HepG2 (cell line): ENCODE data around the gene IL15. TPM values are rescaled to one million over a fixed set of nuclear protein-coding genes. Genes with fewer than 3 reads are reported as not detected.

Experiments used
- ATAC-seq: fragments of 200-7000 bp; cut with Tn5 transposase; 3 replicates; pipeline ENCODE4 v1.9.1; 2020; ENCODE audit warnings: mild to moderate bottlenecking, moderate library complexity
- BruUV-seq: library from RNA; stranded (reverse); fragments of 400-500 nt; replicated peaks from 2 replicates; lab custom pipeline; 2021; lab: Mats Ljungman, UMichigan
- CTCF ChIA-PET: fragments of 300-600 bp; formaldehyde crosslinking; extraction: SDS; loops from one replicate; lab custom pipeline; 2021; ENCODE audit warnings: low total read pairs, inconsistent platforms, low intra/inter-chr PET ratio; lab: Yijun Ruan, JAX
- POLR2A ChIA-PET: fragments of 350-600 bp; sonication (Branson Sonifier 250); formaldehyde crosslinking; loops from one replicate; lab custom pipeline; 2020; ENCODE audit warnings: antibody characterized with exemption, inconsistent platforms; lab: Yijun Ruan, JAX
- DNase-seq: peaks from one replicate; pipeline ENCODE4 v3.0.0-alpha.2; 2015; ENCODE audit warnings: low spot score
- FAIRE-seq: peaks from 3 replicates; lab custom pipeline; 2011; peaks lifted over from hg19 to GRCh38; lab: Jason Lieb, UNC
- H2AFZ ChIP-seq: one replicate; pipeline ENCODE4 v1.6.1; 2011; ENCODE audit warnings: low read length, inconsistent platforms
- H3K27ac ChIP-seq: fragments of 300-600 bp; 3 replicates; pipeline ENCODE4 v1.8.0; 2011; ENCODE audit warnings: mixed run types, mild to moderate bottlenecking, mixed read lengths, low read length, inconsistent platforms; ENCODE audit not compliant: insufficient read depth; ENCODE audit errors: extremely low read length
- H3K27me3 ChIP-seq, 2 experiments: fragments of 200-600 bp in 1 of 2; 2 replicates in 1 of 2; 3 replicates in 1 of 2; pipeline versions ENCODE4 v1.6.0 to v1.8.0; 2011; ENCODE audit warnings: low read length in 2 of 2, mild to moderate bottlenecking in 2 of 2, moderate library complexity in 2 of 2, inconsistent platforms in 1 of 2; ENCODE audit not compliant: insufficient read depth in 2 of 2, control insufficient read depth in 1 of 2
- H3K36me3 ChIP-seq, 2 experiments: fragments of 200-600 bp in 1 of 2; replicated peaks in 1 of 2; 2 replicates in 1 of 2; 3 replicates in 1 of 2; pipeline versions ENCODE4 v1.5.1 to v1.8.0; 2011; ENCODE audit warnings: low read length in 2 of 2, inconsistent platforms in 1 of 2; ENCODE audit not compliant: insufficient read depth in 2 of 2, control insufficient read depth in 1 of 2
- H3K4me1 ChIP-seq: 2 replicates; pipeline ENCODE4 v1.5.1; 2012; ENCODE audit warnings: low read length, inconsistent platforms; ENCODE audit not compliant: insufficient read depth
- H3K4me2 ChIP-seq: 2 replicates; pipeline ENCODE4 v1.6.0; 2011; ENCODE audit warnings: low read depth, low read length, inconsistent platforms
- H3K4me3 ChIP-seq, 3 experiments: fragments of 200-600 bp in 1 of 3; sonication (generic), shearing (Covaris generic) in 1 of 3; replicated peaks in 1 of 3; 2 replicates each; pipeline ENCODE4 v1.5.1; 2011 to 2016; ENCODE audit warnings: low read length in 3 of 3, inconsistent platforms in 2 of 3, low read depth in 2 of 3, mild to moderate bottlenecking in 2 of 3, control low read depth in 1 of 3, mixed read lengths in 1 of 3; ENCODE audit not compliant: insufficient read depth in 1 of 3
- H3K79me2 ChIP-seq: one replicate; pipeline ENCODE4 v1.6.1; 2011; ENCODE audit warnings: low read length, inconsistent platforms; ENCODE audit not compliant: insufficient read depth
- H3K9ac ChIP-seq: 2 replicates; pipeline ENCODE4 v1.6.0; 2011; ENCODE audit warnings: mild to moderate bottlenecking, low read depth, low read length, inconsistent platforms; ENCODE audit not compliant: insufficient read depth
- H3K9me3 ChIP-seq: 2 replicates; pipeline ENCODE4 v1.5.1; 2012; ENCODE audit warnings: mild to moderate bottlenecking, low read length
- H4K20me1 ChIP-seq: 2 replicates; pipeline ENCODE4 v1.6.0; 2011; ENCODE audit warnings: inconsistent platforms, mild to moderate bottlenecking, low read length, moderate library complexity; ENCODE audit not compliant: insufficient read depth
- AHR ChIP-seq: IDR thresholded peaks from 2 replicates; pipeline ENCODE4 v1.6.1; 2018; ENCODE audit warnings: missing genetic modification reagents, missing compliant biosample characterization
- HOMEZ ChIP-seq: IDR thresholded peaks from 2 replicates; pipeline ENCODE4 v1.6.1; 2016; ENCODE audit warnings: low read depth
- RFX5 ChIP-seq: IDR thresholded peaks from 2 replicates; pipeline ENCODE4 v1.6.1; 2011; ENCODE audit warnings: low read depth, low read length, improper control_type of control experiment
- ZNF407 ChIP-seq: sonication (generic); formaldehyde crosslinking; IDR thresholded peaks from one replicate; pipeline ENCODE4 v1.5.1; 2020; ENCODE audit warnings: mild to moderate bottlenecking, missing genetic modification reagents; ENCODE audit errors: not compliant biosample characterization
- ZNF468 ChIP-seq: sonication (generic); formaldehyde crosslinking; IDR thresholded peaks from 2 replicates; pipeline ENCODE4 v1.8.0; 2022; ENCODE audit warnings: mild to moderate bottlenecking, moderate library complexity, missing genetic modification reagents
- ZNF564 ChIP-seq: sonication (generic); formaldehyde crosslinking; IDR thresholded peaks from 2 replicates; pipeline ENCODE4 v1.8.1; 2023; ENCODE audit warnings: mild to moderate bottlenecking, missing genetic modification reagents
- WGBS: methylation state at CpG from one replicate; pipeline ENCODE4 v1.1.6; 2017; ENCODE audit warnings: low lambda C conversion rate; 5-methylcytosine and 5-hydroxymethylcytosine counted together
- in situ Hi-C: cut with HindIII; loops from 2 replicates; pipeline ENCODE4 v1.10.0; 2017; ENCODE audit warnings: low pct_unique_long_range_greater_than_20kb; ENCODE audit not compliant: extremely low pct_ligation_motif_present
- intact Hi-C: fragments of 100-400 bp; cut with micrococcal nuclease; formaldehyde crosslinking; loops from one replicate; pipeline ENCODE4 v1.10.0; 2022; ENCODE audit not compliant: unreplicated experiment
- polyA plus RNA-seq, 8 experiments: library from polyadenylated mRNA; depleted of rRNA in 3 of 8; stranded (reverse) in 7 of 8; unstranded in 1 of 8; fragments of >200 nt; fragmentation: Illumina TruSeq in 4 of 8; extraction: Trizol in 4 of 8; gene quantifications; 2 replicates each; pipeline versions ENCODE4 v1.2.1 to v1.2.3, GENCODE V29; 2011 to 2016; ENCODE audit warnings: low read depth in 4 of 8, missing spikeins in 1 of 8, mixed read lengths in 1 of 8; ENCODE audit not compliant: insufficient read depth in 1 of 8
- total RNA-seq, 5 experiments: library from RNA; depleted of rRNA; stranded (reverse); fragments of >200 nt; fragmentation: Illumina TruSeq; extraction: Trizol; gene quantifications; 2 replicates each; pipeline ENCODE4 v1.2.3, GENCODE V29; 2016; ENCODE audit warnings: low read depth in 1 of 5

IL15 gene
- total and polyA plus RNA-seq, 2 of the 13 experiments (the other 11 are each of a cell fraction or from before 2014, with no cell fraction given) = 0.12 to 0.24 TPM

- TF ChIP-seq ZNF407 (no peak), ZNF564 (no peak), RFX5 (no peak)
These were observed 4.3 kb downstream of the IL15 start (continued) for GRCh38 chr4:141640696-141641095.

GRCh38 chr4:141642063-141642462 lies 5.7 kb downstream of the IL15 start:
- Histone ChIP-seq H3K27ac (no peak overlapping the region), H3K4me1 (peaks cover 4% of the 10 kb centered on the region), H3K79me2 (no peaks in the 10 kb centered on the region), H3K9ac (no peak overlapping the region), H2AFZ (no peak overlapping the region), H3K27me3 (peaks cover 0 to 3% of the 10 kb centered on the region in 2 experiments; a peak in 1 of 5 replicates), H3K4me3 (no peak overlapping the region), H4K20me1 (no peaks in the 10 kb centered on the region), H3K4me2 (no peak overlapping the region), H3K9me3 (no peaks in the 10 kb centered on the region), H3K36me3 (no peaks in the 10 kb centered on the region)
- in situ Hi-C loops = no loop called here
- ChIA-PET POLR2A (no interaction called here), CTCF (no interaction called here)
- FAIRE-seq = no peak
- no TSS peak for BruUV-seq
- intact Hi-C loops = no loop called here
- DNase-seq = no peak
- TF ChIP-seq HOMEZ (CRISPR knock-in tag) = no peak
- no peak for TF ChIP-seq ZNF468 (CRISPR knock-in tag)
- no peak for TF ChIP-seq AHR (CRISPR knock-in tag)
- 33% methylated on average over 2 of the region's 3 CpGs for WGBS
- ATAC-seq = no peak
